HCT116 (cell line): ENCODE results near the gene THSD7B. TPM values are rescaled to one million over a fixed set of nuclear protein-coding genes. Genes with fewer than 3 reads are reported as not detected.

ENCODE experiments used
- ATAC-seq: fragments of 200-7000 bp; cut with Tn5 transposase; 2 replicates; pipeline ENCODE4 v1.9.1; 2020; ENCODE audit warnings: mild to moderate bottlenecking, moderate library complexity
- BruUV-seq: library from RNA; stranded (reverse); fragments of 400-500 nt; replicated peaks from 2 replicates; lab custom pipeline; 2021; lab: Mats Ljungman, UMichigan
- CTCF ChIA-PET: fragments of 300-600 bp; sonication (Branson Sonifier 250); formaldehyde crosslinking; loops from one replicate; lab custom pipeline; 2021; ENCODE audit warnings: antibody characterized with exemption; lab: Charles Lee
- POLR2A ChIA-PET: fragments of 300-600, 350-600 bp; sonication (Branson Sonifier 250); formaldehyde crosslinking; loops from one replicate; lab custom pipeline; 2021; ENCODE audit warnings: antibody characterized with exemption; lab: Charles Lee
- RAD21 ChIA-PET, 2 experiments: fragments of 300-600 bp; sonication (Branson Sonifier 250); formaldehyde crosslinking; loops; one replicate each; lab custom pipeline; 2023; ENCODE audit warnings: low total read pairs in 2 of 2; ENCODE audit not compliant: uncharacterized antibody in 2 of 2, unreplicated experiment in 2 of 2, low non-redundant PET in 1 of 2; lab: Charles Lee
- DNase-seq: peaks from one replicate; pipeline ENCODE4 v3.0.0-alpha.2; 2010; ENCODE audit warnings: low read depth, low spot score
- H2AFZ ChIP-seq: fragments of 200-600 bp; shearing (Covaris generic), sonication (generic); 2 replicates; pipeline ENCODE4 v1.6.1; 2017; ENCODE audit warnings: low read depth, mixed run types, mixed read lengths, antibody characterized with exemption, low read length; ENCODE audit not compliant: poor library complexity, severe bottlenecking
- H3K27ac ChIP-seq: 2 replicates; pipeline ENCODE4 v1.5.1; 2012; ENCODE audit warnings: low read depth, low read length
- H3K27me3 ChIP-seq: fragments of 200-600 bp; sonication (generic); 2 replicates; pipeline ENCODE4 v1.6.1; 2016; ENCODE audit warnings: mixed run types, low read length, mixed read lengths; ENCODE audit not compliant: insufficient read depth
- H3K36me3 ChIP-seq, 2 experiments: fragments of 200-500 bp in 1 of 2; fragments of 200-600 bp in 1 of 2; sonication (Bioruptor generic) in 1 of 2; sonication (generic) in 1 of 2; 2 replicates each; pipeline versions ENCODE4 v1.5.1 to v1.6.1; 2014 to 2016; ENCODE audit warnings: low read length in 2 of 2, inconsistent platforms in 1 of 2, mixed read lengths in 1 of 2, mixed run types in 1 of 2; ENCODE audit not compliant: insufficient read depth in 2 of 2, control insufficient read depth in 1 of 2
- H3K4me1 ChIP-seq, 2 experiments: fragments of 200-600 bp in 1 of 2; sonication (generic) in 1 of 2; 2 replicates each; pipeline versions ENCODE4 v1.5.1 to v1.6.1; 2012 to 2017; ENCODE audit warnings: low read length in 2 of 2, inconsistent platforms in 1 of 2, mild to moderate bottlenecking in 1 of 2, mixed read lengths in 1 of 2, mixed run types in 1 of 2, moderate library complexity in 1 of 2; ENCODE audit not compliant: insufficient read depth in 2 of 2, control insufficient read depth in 1 of 2
- H3K4me2 ChIP-seq: fragments of 200-600 bp; sonication (generic); 2 replicates; pipeline ENCODE4 v1.6.1; 2017; ENCODE audit warnings: mixed run types, low read length, mixed read lengths
- H3K4me3 ChIP-seq, 2 experiments: fragments of 200-600 bp in 1 of 2; sonication (generic) in 1 of 2; replicated peaks in 1 of 2; 2 replicates each; pipeline ENCODE4 v1.5.1; 2011 to 2016; ENCODE audit warnings: low read length in 2 of 2, control low read depth in 1 of 2, low read depth in 1 of 2, mild to moderate bottlenecking in 1 of 2, mixed read lengths in 1 of 2, mixed run types in 1 of 2
- H3K79me2 ChIP-seq: fragments of 200-600 bp; sonication (generic); 2 replicates; pipeline ENCODE4 v1.6.1; 2017; ENCODE audit warnings: mild to moderate bottlenecking, mixed run types, low read length, moderate library complexity, mixed read lengths; ENCODE audit not compliant: insufficient read depth
- H3K9ac ChIP-seq: fragments of 200-600 bp; sonication (generic); 2 replicates; pipeline ENCODE4 v1.6.1; 2016; ENCODE audit warnings: low read length, mixed read lengths
- H3K9me2 ChIP-seq: fragments of 200-600 bp; sonication (generic), shearing (Covaris generic); 2 replicates; pipeline ENCODE4 v1.6.1; 2017; ENCODE audit warnings: mixed run types, mild to moderate bottlenecking, moderate library complexity; ENCODE audit not compliant: insufficient read depth
- H3K9me3 ChIP-seq, 2 experiments: fragments of 200-500 bp in 1 of 2; fragments of 200-600 bp in 1 of 2; sonication (Bioruptor generic) in 1 of 2; sonication (generic) in 1 of 2; 2 replicates each; pipeline ENCODE4 v1.6.1; 2014 to 2017; ENCODE audit warnings: low read length in 2 of 2, mixed read lengths in 2 of 2, inconsistent platforms in 1 of 2, low read depth in 1 of 2, mild to moderate bottlenecking in 1 of 2, mixed run types in 1 of 2, moderate library complexity in 1 of 2; ENCODE audit not compliant: control insufficient read depth in 1 of 2, insufficient read depth in 1 of 2
- H4K20me1 ChIP-seq: fragments of 200-600 bp; sonication (generic), shearing (Covaris generic); 2 replicates; pipeline ENCODE4 v1.6.1; 2017; ENCODE audit warnings: mixed run types, mild to moderate bottlenecking, moderate library complexity; ENCODE audit not compliant: insufficient read depth
- CBX3 ChIP-seq: IDR thresholded peaks from 2 replicates; pipeline ENCODE4 v1.6.1; 2012; ENCODE audit warnings: low read depth
- EGR1 ChIP-seq: IDR thresholded peaks from 2 replicates; pipeline ENCODE4 v1.6.1; 2012; ENCODE audit warnings: low read depth
- EZH2phosphoT487 ChIP-seq: fragments of 200-600 bp; IDR thresholded peaks from 2 replicates; pipeline ENCODE4 v1.6.1; 2018; ENCODE audit warnings: antibody characterized with exemption, borderline replicate concordance
- FOSL1 ChIP-seq: IDR thresholded peaks from 2 replicates; pipeline ENCODE4 v1.6.1; 2012; ENCODE audit warnings: low read depth
- JUND ChIP-seq: IDR thresholded peaks from 2 replicates; pipeline ENCODE4 v1.6.1; 2012
- POLR2A ChIP-seq: IDR thresholded peaks from 2 replicates; pipeline ENCODE4 v1.7.0; 2011; ENCODE audit warnings: borderline replicate concordance; ENCODE audit not compliant: insufficient read depth, insufficient read length; ENCODE audit errors: extremely low read depth
- SIN3A ChIP-seq: IDR thresholded peaks from 2 replicates; pipeline ENCODE4 v1.6.1; 2012; ENCODE audit warnings: low read depth
- SP1 ChIP-seq: IDR thresholded peaks from 2 replicates; pipeline ENCODE4 v1.6.1; 2012; ENCODE audit warnings: low read depth
- TCF7L2 ChIP-seq: IDR thresholded peaks from 2 replicates; pipeline ENCODE4 v1.7.0; 2011; ENCODE audit warnings: borderline replicate concordance, inconsistent platforms; ENCODE audit not compliant: insufficient read depth, insufficient read length; ENCODE audit errors: extremely low read depth
- ZNF274 ChIP-seq: fragments of 200-500 bp; sonication (Bioruptor generic); IDR thresholded peaks from 2 replicates; pipeline ENCODE4 v1.6.1; 2014; ENCODE audit warnings: mild to moderate bottlenecking, low read depth, low read length, inconsistent platforms
- intact Hi-C: fragments of 100-400 bp; cut with micrococcal nuclease; formaldehyde crosslinking; loops from 2 replicates; pipeline ENCODE4 v1.10.0; 2022
- total RNA-seq: library from RNA; stranded (reverse); gene quantifications from one replicate; pipeline ENCODE4 v1.2.1, GENCODE V29; 2021; ENCODE audit not compliant: unreplicated experiment
- TF ChIP-seq, protein P1 (sequence below), 3 experiments: fragments of 200-600 bp in 1 of 3; sonication (generic) in 1 of 3; IDR thresholded peaks in 2 of 3; conservative IDR thresholded peaks in 1 of 3; 2 replicates each; pipeline ENCODE4 v1.5.1; 2012 to 2017; ENCODE audit warnings: low read depth in 2 of 3, low read length in 2 of 3, antibody characterized with exemption in 1 of 3, borderline replicate concordance in 1 of 3, control low read depth in 1 of 3, mild to moderate bottlenecking in 1 of 3, mixed read lengths in 1 of 3, mixed run types in 1 of 3, moderate library complexity in 1 of 3; ENCODE audit not compliant: insufficient read depth in 1 of 3
- TF ChIP-seq, protein P2 (sequence below): IDR thresholded peaks from 2 replicates; pipeline ENCODE4 v1.6.1; 2011; ENCODE audit warnings: mild to moderate bottlenecking, low read length, moderate library complexity; ENCODE audit not compliant: insufficient replicate concordance; ENCODE audit errors: extremely low read depth
- TF ChIP-seq, protein P3 (sequence below): IDR thresholded peaks from 2 replicates; pipeline ENCODE4 v1.6.1; 2012; ENCODE audit warnings: low read depth

THSD7B gene
- total RNA-seq, 1 experiment from 2014 or later, result not detected

DNA sequence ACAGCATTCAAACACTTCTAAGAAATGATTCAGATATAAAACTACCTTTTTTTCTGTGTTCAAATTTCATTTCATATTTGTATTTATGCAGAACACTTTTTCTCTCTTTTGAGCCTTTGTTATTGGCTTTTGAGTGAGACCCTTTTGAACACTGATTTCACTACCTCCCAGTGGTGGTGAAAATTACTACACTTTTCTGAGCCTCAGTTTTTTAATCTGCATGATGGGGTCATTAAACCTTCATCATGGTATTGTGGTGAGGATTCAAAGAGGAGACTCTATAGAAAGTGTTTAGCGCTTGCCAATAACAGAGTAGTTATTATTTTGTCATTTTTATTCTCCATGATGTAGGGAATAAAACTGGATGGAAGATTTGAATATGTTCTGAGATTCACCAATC is 169.8 kb downstream of the THSD7B start (continued):
- TF ChIP-seq, protein P1, sequence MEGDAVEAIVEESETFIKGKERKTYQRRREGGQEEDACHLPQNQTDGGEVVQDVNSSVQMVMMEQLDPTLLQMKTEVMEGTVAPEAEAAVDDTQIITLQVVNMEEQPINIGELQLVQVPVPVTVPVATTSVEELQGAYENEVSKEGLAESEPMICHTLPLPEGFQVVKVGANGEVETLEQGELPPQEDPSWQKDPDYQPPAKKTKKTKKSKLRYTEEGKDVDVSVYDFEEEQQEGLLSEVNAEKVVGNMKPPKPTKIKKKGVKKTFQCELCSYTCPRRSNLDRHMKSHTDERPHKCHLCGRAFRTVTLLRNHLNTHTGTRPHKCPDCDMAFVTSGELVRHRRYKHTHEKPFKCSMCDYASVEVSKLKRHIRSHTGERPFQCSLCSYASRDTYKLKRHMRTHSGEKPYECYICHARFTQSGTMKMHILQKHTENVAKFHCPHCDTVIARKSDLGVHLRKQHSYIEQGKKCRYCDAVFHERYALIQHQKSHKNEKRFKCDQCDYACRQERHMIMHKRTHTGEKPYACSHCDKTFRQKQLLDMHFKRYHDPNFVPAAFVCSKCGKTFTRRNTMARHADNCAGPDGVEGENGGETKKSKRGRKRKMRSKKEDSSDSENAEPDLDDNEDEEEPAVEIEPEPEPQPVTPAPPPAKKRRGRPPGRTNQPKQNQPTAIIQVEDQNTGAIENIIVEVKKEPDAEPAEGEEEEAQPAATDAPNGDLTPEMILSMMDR (IDR thresholded peaks at IDR 0.05 in 2 of 3, conservative IDR thresholded peaks at IDR 0.05 in 1 of 3; ENCODE audit: borderline replicate concordance in 1 of 3, insufficient read depth in 1 of 3, low read depth in 2 of 3, low read length in 2 of 3), result no peak
- TF ChIP-seq ZNF274, result no peak
- no peak for TF ChIP-seq POLR2A
- TF ChIP-seq, protein P2, sequence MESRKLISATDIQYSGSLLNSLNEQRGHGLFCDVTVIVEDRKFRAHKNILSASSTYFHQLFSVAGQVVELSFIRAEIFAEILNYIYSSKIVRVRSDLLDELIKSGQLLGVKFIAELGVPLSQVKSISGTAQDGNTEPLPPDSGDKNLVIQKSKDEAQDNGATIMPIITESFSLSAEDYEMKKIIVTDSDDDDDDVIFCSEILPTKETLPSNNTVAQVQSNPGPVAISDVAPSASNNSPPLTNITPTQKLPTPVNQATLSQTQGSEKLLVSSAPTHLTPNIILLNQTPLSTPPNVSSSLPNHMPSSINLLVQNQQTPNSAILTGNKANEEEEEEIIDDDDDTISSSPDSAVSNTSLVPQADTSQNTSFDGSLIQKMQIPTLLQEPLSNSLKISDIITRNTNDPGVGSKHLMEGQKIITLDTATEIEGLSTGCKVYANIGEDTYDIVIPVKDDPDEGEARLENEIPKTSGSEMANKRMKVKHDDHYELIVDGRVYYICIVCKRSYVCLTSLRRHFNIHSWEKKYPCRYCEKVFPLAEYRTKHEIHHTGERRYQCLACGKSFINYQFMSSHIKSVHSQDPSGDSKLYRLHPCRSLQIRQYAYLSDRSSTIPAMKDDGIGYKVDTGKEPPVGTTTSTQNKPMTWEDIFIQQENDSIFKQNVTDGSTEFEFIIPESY, result no peak
- no peak for TF ChIP-seq EGR1
- TF ChIP-seq JUND, result no peak
- no peak for TF ChIP-seq SP1

DNA sequence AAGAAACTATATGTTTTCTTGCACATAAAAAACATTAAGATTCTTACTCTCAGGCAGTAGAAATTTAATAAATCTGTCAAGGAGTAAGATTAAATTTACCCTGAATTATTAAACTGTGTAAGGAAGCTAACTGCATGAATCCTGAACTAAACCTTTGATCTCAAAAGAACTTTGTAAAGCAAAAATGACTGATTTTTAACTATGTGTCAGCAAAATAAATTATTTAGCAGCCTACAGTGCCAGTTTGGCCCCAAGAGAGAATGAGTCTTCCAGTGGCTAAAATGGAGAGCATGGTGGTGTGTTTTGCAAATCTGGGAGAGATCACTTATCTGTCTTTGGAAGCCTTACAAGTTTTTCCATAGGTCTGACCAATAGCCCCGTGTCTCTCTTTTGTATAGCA is 190.7 kb downstream of the THSD7B start:
- Histone ChIP-seq H3K27ac (no peak overlapping the region), H3K9me2 (no peaks in the 10 kb centered on the region), H3K4me1 (no peaks in the 10 kb centered on the region), H3K4me3 (no peak overlapping the region), H3K79me2 (no peaks in the 10 kb centered on the region), H2AFZ (no peak overlapping the region), H4K20me1 (no peaks in the 10 kb centered on the region), H3K9me3 (peaks cover 0 to 9% of the 10 kb centered on the region in 2 experiments; a peak in 1 of 4 replicates), H3K4me2 (no peak overlapping the region), H3K9ac (no peak overlapping the region), H3K27me3 (no peaks in the 10 kb centered on the region), H3K36me3 (no peaks in the 10 kb centered on the region)
- TF ChIP-seq, protein P3, sequence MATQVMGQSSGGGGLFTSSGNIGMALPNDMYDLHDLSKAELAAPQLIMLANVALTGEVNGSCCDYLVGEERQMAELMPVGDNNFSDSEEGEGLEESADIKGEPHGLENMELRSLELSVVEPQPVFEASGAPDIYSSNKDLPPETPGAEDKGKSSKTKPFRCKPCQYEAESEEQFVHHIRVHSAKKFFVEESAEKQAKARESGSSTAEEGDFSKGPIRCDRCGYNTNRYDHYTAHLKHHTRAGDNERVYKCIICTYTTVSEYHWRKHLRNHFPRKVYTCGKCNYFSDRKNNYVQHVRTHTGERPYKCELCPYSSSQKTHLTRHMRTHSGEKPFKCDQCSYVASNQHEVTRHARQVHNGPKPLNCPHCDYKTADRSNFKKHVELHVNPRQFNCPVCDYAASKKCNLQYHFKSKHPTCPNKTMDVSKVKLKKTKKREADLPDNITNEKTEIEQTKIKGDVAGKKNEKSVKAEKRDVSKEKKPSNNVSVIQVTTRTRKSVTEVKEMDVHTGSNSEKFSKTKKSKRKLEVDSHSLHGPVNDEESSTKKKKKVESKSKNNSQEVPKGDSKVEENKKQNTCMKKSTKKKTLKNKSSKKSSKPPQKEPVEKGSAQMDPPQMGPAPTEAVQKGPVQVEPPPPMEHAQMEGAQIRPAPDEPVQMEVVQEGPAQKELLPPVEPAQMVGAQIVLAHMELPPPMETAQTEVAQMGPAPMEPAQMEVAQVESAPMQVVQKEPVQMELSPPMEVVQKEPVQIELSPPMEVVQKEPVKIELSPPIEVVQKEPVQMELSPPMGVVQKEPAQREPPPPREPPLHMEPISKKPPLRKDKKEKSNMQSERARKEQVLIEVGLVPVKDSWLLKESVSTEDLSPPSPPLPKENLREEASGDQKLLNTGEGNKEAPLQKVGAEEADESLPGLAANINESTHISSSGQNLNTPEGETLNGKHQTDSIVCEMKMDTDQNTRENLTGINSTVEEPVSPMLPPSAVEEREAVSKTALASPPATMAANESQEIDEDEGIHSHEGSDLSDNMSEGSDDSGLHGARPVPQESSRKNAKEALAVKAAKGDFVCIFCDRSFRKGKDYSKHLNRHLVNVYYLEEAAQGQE, result no peak
- TF ChIP-seq FOSL1 (no peak), SIN3A (no peak), TCF7L2 (no peak), EGR1 (no peak), POLR2A (no peak), EZH2phosphoT487 (no peak), JUND (no peak), CBX3 (no peak)
- TF ChIP-seq, protein P1 (IDR thresholded peaks at IDR 0.05 in 2 of 3, conservative IDR thresholded peaks at IDR 0.05 in 1 of 3; ENCODE audit: borderline replicate concordance in 1 of 3, insufficient read depth in 1 of 3, low read depth in 2 of 3, low read length in 2 of 3), result no peak
- ATAC-seq, result no peak
- RAD21 ChIA-PET, result no interaction called here
- intact Hi-C loops, result no loop called here
- POLR2A ChIA-PET, result no interaction called here
- DNase-seq, result no peak
- CTCF ChIA-PET, result no interaction called here
- BruUV-seq, result no TSS peak
